IPS DF 4.7 (cell line): ENCODE measurements around the gene TLR8.
"Not testable (repeated sequence)": the region's sequence is repeated elsewhere in the genome, so short reads cannot be mapped to it uniquely, and the experiment has no call there.

Source experiments
- DNase-seq: peaks from one replicate; pipeline ENCODE4 v3.0.0-alpha.2; 2013; ENCODE audit warnings: low spot score; ENCODE audit errors: extremely low read depth

TLR8 gene

GRCh38 chrX:12946406-12946805, 40.0 kb downstream of the TLR8 start:
- DNase-seq, result no peak

GRCh38 chrX:12946838-12947544, 40.6 kb downstream of the TLR8 start:
- no peak for DNase-seq

- DNase-seq, result no peak
Measured at GRCh38 chrX:12947545-12948235, 41.3 kb downstream of the TLR8 start.

GRCh38 chrX:12948495-12948894, 42.1 kb downstream of the TLR8 start:
- DNase-seq, result no peak

- no peak for DNase-seq
Measured at GRCh38 chrX:12949205-12949926, 42.9 kb downstream of the TLR8 start.

GRCh38 chrX:12949927-12950656, 43.7 kb downstream of the TLR8 start:
- no peak for DNase-seq

- DNase-seq, result no peak
Measured at GRCh38 chrX:12950851-12951594, 44.6 kb downstream of the TLR8 start.

GRCh38 chrX:12951595-12951975, 45.2 kb downstream of the TLR8 start:
- no peak for DNase-seq

GRCh38 chrX:12953420-12953819, 47.0 kb downstream of the TLR8 start:
- no peak for DNase-seq

GRCh38 chrX:12954376-12954775, 48.0 kb downstream of the TLR8 start:
- no peak for DNase-seq

- no peak for DNase-seq
Measured at GRCh38 chrX:12954981-12955380, 48.6 kb downstream of the TLR8 start.

- DNase-seq, result no peak
Measured at GRCh38 chrX:12955882-12956703, 49.7 kb downstream of the TLR8 start.

GRCh38 chrX:12956704-12957534, 50.5 kb downstream of the TLR8 start:
- DNase-seq, result no peak

- DNase-seq, result no peak
Measured at GRCh38 chrX:12958059-12958458, 51.6 kb downstream of the TLR8 start.

GRCh38 chrX:12958461-12958860, 52.0 kb downstream of the TLR8 start:
- DNase-seq, result no peak

- no peak for DNase-seq
Measured at GRCh38 chrX:12961196-12961718, 54.8 kb downstream of the TLR8 start.

- no peak for DNase-seq
Measured at GRCh38 chrX:12962041-12962504, 55.7 kb downstream of the TLR8 start.

- DNase-seq, result not testable (repeated sequence)
Measured at GRCh38 chrX:12963210-12963850, 56.9 kb downstream of the TLR8 start.
